Bronchial epithelial cell (primary cell): ENCODE results near the gene KCNN1. TPM values are rescaled to one million over a fixed set of nuclear protein-coding genes. Genes with fewer than 3 reads are reported as not detected.

Experiments
- DNase-seq: peaks from one replicate; pipeline ENCODE4 v3.0.0-alpha.2; 2010; ENCODE audit warnings: low read depth
- FAIRE-seq: peaks from 2 replicates; lab custom pipeline; 2011; peaks lifted over from hg19 to GRCh38; lab: Jason Lieb, UNC
- H3K27me3 ChIP-seq: 2 replicates; pipeline ENCODE4 v1.5.1; 2011; ENCODE audit warnings: low read length; ENCODE audit not compliant: control insufficient read depth, insufficient read depth
- H3K36me3 ChIP-seq: 2 replicates; pipeline ENCODE4 v1.5.1; 2011; ENCODE audit warnings: low read length; ENCODE audit not compliant: control insufficient read depth, insufficient read depth
- H3K4me3 ChIP-seq: 2 replicates; pipeline ENCODE4 v1.5.1; 2011; ENCODE audit warnings: mild to moderate bottlenecking, low read depth, low read length, control low read depth
- total RNA-seq: library from RNA; depleted of rRNA; stranded (reverse); fragments of >200 nt; gene quantifications from 2 replicates; pipeline ENCODE4 v1.2.1, GENCODE V29; 2014
- TF ChIP-seq, protein P1 (sequence below): IDR thresholded peaks from 2 replicates; pipeline ENCODE4 v1.5.1; 2011; ENCODE audit warnings: mild to moderate bottlenecking, moderate library complexity, low read length, control low read depth, inconsistent platforms; ENCODE audit not compliant: insufficient read depth, severe bottlenecking

KCNN1 gene
- total RNA-seq, 1 donor from 2014 or later = not detected

DNA sequence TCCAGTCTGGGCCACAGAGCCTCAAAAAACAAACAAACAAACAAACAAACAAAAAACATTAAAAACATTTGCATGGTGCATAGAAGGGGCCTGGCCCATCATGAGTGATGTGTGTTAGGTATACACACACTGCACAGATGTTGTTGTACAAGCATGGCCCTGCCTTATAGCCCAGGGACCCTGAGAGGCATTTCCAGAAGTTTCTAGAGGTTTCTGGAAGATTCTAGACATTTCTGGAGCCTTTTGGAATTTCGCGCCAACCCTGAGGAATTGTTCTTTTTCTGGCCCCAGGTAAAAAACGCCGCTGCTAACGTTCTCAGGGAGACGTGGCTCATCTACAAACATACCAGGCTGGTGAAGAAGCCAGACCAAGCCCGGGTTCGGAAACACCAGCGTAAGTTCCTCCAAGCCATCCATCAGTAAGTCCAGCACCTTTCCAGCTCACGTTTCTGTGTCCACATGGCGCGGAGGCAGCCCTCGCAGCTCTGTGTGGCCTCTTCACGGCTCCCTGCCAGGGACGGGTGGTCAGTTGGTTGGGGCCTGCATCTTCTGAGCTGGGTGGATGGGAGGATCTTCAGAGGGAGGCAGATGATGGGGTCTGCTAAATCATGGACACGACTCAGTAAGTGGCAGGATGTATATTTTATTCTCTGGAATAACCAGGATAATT is 22.7 kb downstream of the KCNN1 start:
- no peak for DNase-seq
- TF ChIP-seq, protein P1, sequence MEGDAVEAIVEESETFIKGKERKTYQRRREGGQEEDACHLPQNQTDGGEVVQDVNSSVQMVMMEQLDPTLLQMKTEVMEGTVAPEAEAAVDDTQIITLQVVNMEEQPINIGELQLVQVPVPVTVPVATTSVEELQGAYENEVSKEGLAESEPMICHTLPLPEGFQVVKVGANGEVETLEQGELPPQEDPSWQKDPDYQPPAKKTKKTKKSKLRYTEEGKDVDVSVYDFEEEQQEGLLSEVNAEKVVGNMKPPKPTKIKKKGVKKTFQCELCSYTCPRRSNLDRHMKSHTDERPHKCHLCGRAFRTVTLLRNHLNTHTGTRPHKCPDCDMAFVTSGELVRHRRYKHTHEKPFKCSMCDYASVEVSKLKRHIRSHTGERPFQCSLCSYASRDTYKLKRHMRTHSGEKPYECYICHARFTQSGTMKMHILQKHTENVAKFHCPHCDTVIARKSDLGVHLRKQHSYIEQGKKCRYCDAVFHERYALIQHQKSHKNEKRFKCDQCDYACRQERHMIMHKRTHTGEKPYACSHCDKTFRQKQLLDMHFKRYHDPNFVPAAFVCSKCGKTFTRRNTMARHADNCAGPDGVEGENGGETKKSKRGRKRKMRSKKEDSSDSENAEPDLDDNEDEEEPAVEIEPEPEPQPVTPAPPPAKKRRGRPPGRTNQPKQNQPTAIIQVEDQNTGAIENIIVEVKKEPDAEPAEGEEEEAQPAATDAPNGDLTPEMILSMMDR = no peak

DNA sequence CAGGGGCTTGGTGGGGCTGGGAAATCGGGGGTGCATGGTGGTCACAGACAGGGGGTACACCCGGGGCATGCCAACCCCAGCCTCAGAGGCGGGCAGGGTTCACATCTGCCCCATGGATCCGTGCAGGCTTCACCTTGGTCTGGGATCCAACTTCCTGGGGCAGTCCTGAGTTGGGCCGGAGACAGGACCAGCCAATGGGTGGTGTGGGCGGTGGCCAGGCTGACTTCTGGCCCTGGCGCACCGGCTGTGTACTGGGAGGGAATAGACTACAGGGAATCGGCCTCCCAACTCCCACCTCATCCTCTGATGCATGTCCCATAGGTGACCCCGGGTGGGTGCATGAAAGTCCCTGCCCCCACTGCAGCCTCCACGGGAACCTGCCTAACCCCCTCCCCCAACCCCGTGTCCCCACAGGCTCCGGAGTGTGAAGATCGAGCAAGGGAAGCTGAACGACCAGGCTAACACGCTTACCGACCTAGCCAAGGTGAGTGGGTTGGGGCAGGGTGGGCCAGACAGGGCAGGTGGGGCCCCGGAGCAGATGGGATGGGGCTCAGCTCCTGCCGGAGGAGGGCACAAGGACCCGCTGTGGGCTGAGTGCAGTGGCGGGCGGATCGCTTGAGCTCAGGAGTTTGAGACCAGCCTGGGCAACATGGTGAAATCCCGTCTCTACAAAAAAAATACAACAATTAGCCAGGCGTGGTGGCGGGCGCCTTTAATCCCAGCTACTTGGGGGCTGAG is 26.3 kb downstream of the KCNN1 start:
- Histone ChIP-seq H3K36me3 (no peaks in the 10 kb centered on the region), H3K27me3 (no peaks in the 10 kb centered on the region), H3K4me3 (no peak overlapping the region)
- TF ChIP-seq, protein P1 = no peak
- FAIRE-seq (no peak), DNase-seq (no peak)

More for the DNA sequence above, 22.7 kb downstream of the KCNN1 start:
- Histone ChIP-seq H3K36me3 (no peaks in the 10 kb centered on the region), H3K27me3 (no peaks in the 10 kb centered on the region), H3K4me3 (no peak overlapping the region)
- no peak for FAIRE-seq

DNA sequence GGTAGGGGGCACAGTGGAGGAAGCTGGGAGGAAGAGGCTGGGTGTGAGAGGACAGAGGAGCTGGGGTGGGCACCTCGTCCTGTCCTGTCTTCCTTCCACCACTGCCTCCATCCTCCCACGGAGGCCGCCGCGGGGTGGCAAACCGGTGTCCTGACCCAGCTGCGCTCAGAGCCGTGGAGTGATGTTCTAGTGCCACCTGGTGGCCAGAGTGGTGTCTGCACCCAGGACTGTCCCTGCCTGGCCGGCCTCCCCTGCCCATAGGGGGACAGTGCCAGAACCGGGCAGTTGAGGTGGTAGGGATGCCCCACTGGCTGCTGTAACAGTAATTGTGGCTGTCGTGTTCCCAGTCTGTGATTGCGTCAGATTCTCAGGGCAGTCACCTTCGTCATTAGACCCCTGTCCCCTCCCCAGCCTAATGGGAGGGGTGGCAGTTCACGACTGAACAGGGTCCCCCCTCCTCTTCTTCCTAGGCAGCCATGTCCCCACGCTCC is 30.0 kb downstream of the KCNN1 start:
- FAIRE-seq = no peak
- Histone ChIP-seq H3K36me3 (no peaks in the 10 kb centered on the region), H3K27me3 (no peaks in the 10 kb centered on the region), H3K4me3 (no peak overlapping the region)
- DNase-seq = peak; percentile 46
- TF ChIP-seq, protein P1 = peak; percentile 99

DNA sequence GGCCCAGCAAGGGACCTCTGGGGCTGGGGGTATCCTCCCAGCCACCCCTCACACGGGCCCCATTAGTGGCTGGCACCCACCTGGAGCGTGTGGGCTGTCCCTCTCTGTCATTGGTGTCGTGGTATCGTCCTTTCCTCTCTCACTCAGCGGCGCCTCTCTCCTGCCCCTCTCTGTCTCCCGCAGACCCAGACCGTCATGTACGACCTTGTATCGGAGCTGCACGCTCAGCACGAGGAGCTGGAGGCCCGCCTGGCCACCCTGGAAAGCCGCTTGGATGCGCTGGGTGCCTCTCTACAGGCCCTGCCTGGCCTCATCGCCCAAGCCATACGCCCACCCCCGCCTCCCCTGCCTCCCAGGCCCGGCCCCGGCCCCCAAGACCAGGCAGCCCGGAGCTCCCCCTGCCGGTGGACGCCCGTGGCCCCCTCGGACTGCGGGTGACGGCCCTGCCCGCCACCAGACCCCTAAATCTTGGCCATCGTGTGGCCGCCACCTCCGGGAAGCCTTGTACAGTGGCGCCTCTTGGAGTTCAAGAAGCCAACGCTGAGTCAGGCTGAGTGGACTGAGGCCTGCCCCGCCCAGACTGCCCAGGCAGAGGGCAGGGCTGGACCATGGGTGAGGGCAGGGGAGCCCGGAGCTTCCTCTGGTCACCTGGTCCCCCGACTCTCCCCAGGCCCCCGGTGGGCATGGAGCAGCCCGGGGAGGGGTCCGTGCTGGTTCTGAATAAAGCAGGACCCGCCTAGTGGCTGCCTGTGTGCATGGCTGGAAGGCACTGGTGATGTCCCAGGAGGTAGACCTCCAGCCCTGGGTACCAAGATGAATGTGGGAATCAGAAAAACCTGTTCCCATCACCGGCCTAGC is 31.3 kb downstream of the KCNN1 start:
- TF ChIP-seq, protein P1 = peak; percentile 20
- H3K27me3 ChIP-seq = no peaks in the 10 kb centered on the region
- no peak overlapping the region for H3K4me3 ChIP-seq
- DNase-seq (no peak), FAIRE-seq (no peak)
- H3K36me3 ChIP-seq = no peaks in the 10 kb centered on the region

DNA sequence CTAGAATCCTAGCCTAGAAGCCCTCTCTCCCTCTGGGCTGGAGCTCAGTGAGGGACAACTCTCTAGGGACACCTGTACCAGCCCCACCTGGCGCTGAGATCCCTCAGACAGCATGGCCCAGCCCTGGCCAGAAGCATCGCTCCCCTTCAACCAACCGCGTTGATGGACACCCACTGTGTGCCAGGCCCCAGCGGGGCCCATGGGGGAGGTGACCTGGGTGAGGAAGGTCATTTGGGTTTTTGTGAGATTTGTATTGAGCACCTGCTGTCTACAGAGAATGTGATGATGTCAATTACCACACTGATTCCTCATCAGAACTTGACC is 31.9 kb downstream of the KCNN1 start:
- TF ChIP-seq, protein P1 = no peak
- Histone ChIP-seq H3K36me3 (no peaks in the 10 kb centered on the region), H3K27me3 (no peaks in the 10 kb centered on the region), H3K4me3 (no peak overlapping the region)
- FAIRE-seq (no peak), DNase-seq (no peak)
